BJ (cell line): ENCODE data around the gene TRIM2. TPM values are rescaled to one million over a fixed set of nuclear protein-coding genes. Genes with fewer than 3 reads are reported as not detected.

Experiments
- CTCF ChIA-PET: fragments of 350-600 bp; formaldehyde crosslinking; extraction: SDS; loops from one replicate; lab custom pipeline; 2021; ENCODE audit warnings: antibody characterized with exemption, inconsistent platforms; lab: Yijun Ruan, JAX
- POLR2A ChIA-PET: fragments of 300-600 bp; sonication (Branson Sonifier 250); formaldehyde crosslinking; extraction: SDS; loops from one replicate; lab custom pipeline; 2021; ENCODE audit warnings: antibody characterized with exemption; lab: Charles Lee
- DNase-seq: peaks from one replicate; pipeline ENCODE4 v3.0.0-alpha.2; 2011; ENCODE audit warnings: low read depth
- H3K27me3 ChIP-seq: 2 replicates; pipeline ENCODE4 v1.6.0; 2011; ENCODE audit warnings: low read length; ENCODE audit not compliant: control insufficient read depth, insufficient read depth
- H3K36me3 ChIP-seq: 2 replicates; pipeline ENCODE4 v1.5.1; 2011; ENCODE audit warnings: low read length; ENCODE audit not compliant: control insufficient read depth, insufficient read depth
- H3K4me3 ChIP-seq: 2 replicates; pipeline ENCODE4 v1.5.1; 2011; ENCODE audit warnings: low read depth, mild to moderate bottlenecking, control low read depth, low read length
- CTCF ChIP-seq: IDR thresholded peaks from 2 replicates; pipeline ENCODE4 v1.5.1; 2011; ENCODE audit warnings: low read depth, mild to moderate bottlenecking, control low read depth, inconsistent platforms, low read length, moderate library complexity; ENCODE audit not compliant: insufficient read depth
- polyA plus RNA-seq: library from polyadenylated mRNA; depleted of rRNA; stranded (reverse); fragments of >200 nt; gene quantifications from 2 replicates; pipeline ENCODE4 v1.2.3, GENCODE V29; 2011

The TRIM2 gene
- polyA plus RNA-seq, 1 experiment, result 34.1 TPM

GRCh38 chr4:153326513-153326912 is 122.3 kb downstream of the TRIM2 start:
- 0 out of 2 replicates have a peak, but pooled peaks cover 1% of the 10 kb centered on the region for H3K36me3 ChIP-seq
- H3K4me3 ChIP-seq, result no peak overlapping the region
- POLR2A ChIA-PET, result no interaction called here
- CTCF ChIA-PET, result interaction anchor here (1.4 to 2.6 kb wide), 2 partner anchors 15 to 184 kb away, joined by 3 to 12 read pairs; no protein-coding TSS in a partner anchor
- no peaks in the 10 kb centered on the region for H3K27me3 ChIP-seq
- TF ChIP-seq CTCF, result no peak
- DNase-seq, result no peak

- Histone ChIP-seq H3K27me3 (no peaks in the 10 kb centered on the region), H3K4me3 (no peak overlapping the region), H3K36me3 (0 out of 2 replicates have a peak, but pooled peaks cover 1% of the 10 kb centered on the region)
- DNase-seq, result no peak
- ChIA-PET POLR2A (no interaction called here), CTCF (interaction anchor here (1.4 to 2.6 kb wide), 2 partner anchors 14 to 184 kb away, joined by 3 to 12 read pairs; no protein-coding TSS in a partner anchor)
- TF ChIP-seq CTCF, result no peak
These were observed 123.0 kb downstream of the TRIM2 start for GRCh38 chr4:153327247-153327646.

GRCh38 chr4:153332936-153333335 is 128.7 kb downstream of the TRIM2 start:
- H3K36me3 ChIP-seq, result no peaks in the 10 kb centered on the region
- H3K27me3 ChIP-seq, result no peaks in the 10 kb centered on the region
- TF ChIP-seq CTCF, result no peak
- CTCF ChIA-PET, result no interaction called here
- POLR2A ChIA-PET, result no interaction called here
- no peak for DNase-seq
- no peak overlapping the region for H3K4me3 ChIP-seq

- no peak for TF ChIP-seq CTCF
- no peak overlapping the region for H3K4me3 ChIP-seq
- no peak for DNase-seq
- POLR2A ChIA-PET, result no interaction called here
- CTCF ChIA-PET, result interaction anchor here (0.9 kb wide), 1 partner anchor 11 kb away, joined by 3 read pairs; no protein-coding TSS in a partner anchor
- H3K27me3 ChIP-seq, result no peaks in the 10 kb centered on the region
- H3K36me3 ChIP-seq, result no peaks in the 10 kb centered on the region
These were observed 129.6 kb downstream of the TRIM2 start for GRCh38 chr4:153333874-153334273.

GRCh38 chr4:153335665-153336064 is 131.4 kb downstream of the TRIM2 start:
- no peak for DNase-seq
- CTCF ChIA-PET, result interaction anchor here (1.2 to 2.5 kb wide), 2 partner anchors 9 to 193 kb away, joined by 3 to 7 read pairs; partner anchors contain the start of gene MND1
- Histone ChIP-seq H3K36me3 (no peaks in the 10 kb centered on the region), H3K4me3 (no peak overlapping the region), H3K27me3 (no peaks in the 10 kb centered on the region)
- no peak for TF ChIP-seq CTCF
- POLR2A ChIA-PET, result no interaction called here
